MM.1S (cell line): ENCODE results near the gene MGAT4B.

Source experiments
- CTCF ChIP-seq: fragments of 300-600 bp; sonication (generic); IDR thresholded peaks from 2 replicates; pipeline ENCODE4 v1.5.1; 2016; ENCODE audit warnings: antibody characterized with exemption, low read length, mixed read lengths
- EZH2 ChIP-seq: fragments of 300-600 bp; sonication (generic); optimal IDR thresholded peaks from 2 replicates; pipeline ENCODE3; 2017; ENCODE audit warnings: low read depth, mild to moderate bottlenecking, antibody characterized with exemption, low read length, mixed read lengths
- EZH2phosphoT487 ChIP-seq: fragments of 300-600 bp; sonication (generic); IDR thresholded peaks from 2 replicates; pipeline ENCODE4 v1.6.1; 2018; ENCODE audit warnings: antibody characterized with exemption, low read length

GRCh38 chr5:179791881-179792611, 14.6 kb downstream of the MGAT4B start:
- TF ChIP-seq EZH2: no peak
- TF ChIP-seq CTCF: no peak
- no peak for TF ChIP-seq EZH2phosphoT487
